GM19023 (cell line): ENCODE measurements around the gene HARS1.
"Not testable (repeated sequence)": the region's sequence is repeated elsewhere in the genome, so short reads cannot be mapped to it uniquely, and the experiment has no call there.

ENCODE experiments used
- ATAC-seq: cut with Tn5 transposase; IDR thresholded peaks from one replicate; pipeline ENCODE4 v1.9.1; 2021; ENCODE audit warnings: mild to moderate bottlenecking, moderate library complexity; ENCODE audit not compliant: unreplicated experiment

HARS1 gene

GRCh38 chr5:140678993-140679392 lies 12.2 kb downstream of the HARS1 start:
- no peak for ATAC-seq

GRCh38 chr5:140677947-140678346 lies 13.2 kb downstream of the HARS1 start:
- peak; percentile 58 for ATAC-seq

DNA sequence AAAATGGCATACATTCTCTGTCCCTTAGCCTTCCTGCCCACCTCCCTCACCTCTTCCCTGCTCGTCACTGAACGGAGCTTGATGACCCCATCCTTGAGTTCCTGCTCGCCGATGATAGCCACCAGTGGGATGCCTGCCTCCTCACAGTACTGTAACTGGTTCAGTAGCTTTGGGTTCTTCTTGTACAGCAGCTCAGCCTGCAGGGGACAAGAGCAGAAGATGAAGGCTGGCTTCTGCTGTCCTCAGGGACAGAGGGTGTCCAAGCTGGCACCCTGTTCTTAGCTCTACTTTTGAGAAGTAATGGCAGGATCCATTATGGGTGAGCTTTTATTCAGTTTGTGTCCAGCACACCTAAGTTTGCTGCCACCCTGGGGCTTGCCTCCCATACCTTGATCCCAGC lies 16.5 kb downstream of the HARS1 start:
- no peak for ATAC-seq

GRCh38 chr5:140674211-140674610 lies 17.0 kb downstream of the HARS1 start:
- no peak for ATAC-seq

- ATAC-seq = no peak
Observed at GRCh38 chr5:140673187-140673976, 17.8 kb downstream of the HARS1 start, which contains the start of gene DND1. Gene DND1, minus strand, starts transcription at chr5:140673576. Its CDS starts 34 bp downstream, at chr5:140673542.

GRCh38 chr5:140672455-140673186 lies 18.5 kb downstream of the HARS1 start:
- no peak for ATAC-seq

DNA sequence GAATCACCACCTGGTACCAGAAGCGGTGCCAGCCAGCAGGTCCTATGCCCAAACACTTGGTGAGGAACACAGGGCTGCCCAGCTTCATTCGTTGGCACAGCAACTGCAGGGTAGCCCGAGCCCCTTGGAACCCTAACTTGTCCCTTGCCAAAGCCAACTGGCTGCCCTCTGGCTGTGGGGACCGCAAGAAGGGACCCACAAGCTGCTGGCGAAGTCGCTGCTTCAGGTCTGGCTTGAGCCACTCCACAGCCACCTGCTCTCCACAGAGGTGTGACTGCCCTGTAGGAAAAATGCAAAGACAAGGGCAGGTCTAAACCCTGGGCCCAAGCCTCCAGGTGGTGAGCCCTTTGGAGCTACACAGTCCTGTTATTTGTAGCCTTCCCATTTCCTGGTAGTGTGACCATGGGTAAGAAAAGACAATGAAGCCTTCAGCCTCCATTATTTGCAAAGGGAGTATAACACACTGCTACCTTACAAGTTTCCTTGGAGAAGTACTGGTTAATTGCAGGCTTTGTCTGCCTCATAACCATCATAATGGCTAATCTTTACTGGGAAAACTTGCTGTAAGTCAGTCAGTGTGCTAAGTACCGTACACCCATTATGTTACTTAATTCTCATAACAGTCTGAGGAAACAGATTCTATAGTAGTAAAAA lies 19.6 kb downstream of the HARS1 start:
- ATAC-seq = no peak

GRCh38 chr5:140671035-140671434 lies 20.1 kb downstream of the HARS1 start:
- not testable (repeated sequence) for ATAC-seq

DNA sequence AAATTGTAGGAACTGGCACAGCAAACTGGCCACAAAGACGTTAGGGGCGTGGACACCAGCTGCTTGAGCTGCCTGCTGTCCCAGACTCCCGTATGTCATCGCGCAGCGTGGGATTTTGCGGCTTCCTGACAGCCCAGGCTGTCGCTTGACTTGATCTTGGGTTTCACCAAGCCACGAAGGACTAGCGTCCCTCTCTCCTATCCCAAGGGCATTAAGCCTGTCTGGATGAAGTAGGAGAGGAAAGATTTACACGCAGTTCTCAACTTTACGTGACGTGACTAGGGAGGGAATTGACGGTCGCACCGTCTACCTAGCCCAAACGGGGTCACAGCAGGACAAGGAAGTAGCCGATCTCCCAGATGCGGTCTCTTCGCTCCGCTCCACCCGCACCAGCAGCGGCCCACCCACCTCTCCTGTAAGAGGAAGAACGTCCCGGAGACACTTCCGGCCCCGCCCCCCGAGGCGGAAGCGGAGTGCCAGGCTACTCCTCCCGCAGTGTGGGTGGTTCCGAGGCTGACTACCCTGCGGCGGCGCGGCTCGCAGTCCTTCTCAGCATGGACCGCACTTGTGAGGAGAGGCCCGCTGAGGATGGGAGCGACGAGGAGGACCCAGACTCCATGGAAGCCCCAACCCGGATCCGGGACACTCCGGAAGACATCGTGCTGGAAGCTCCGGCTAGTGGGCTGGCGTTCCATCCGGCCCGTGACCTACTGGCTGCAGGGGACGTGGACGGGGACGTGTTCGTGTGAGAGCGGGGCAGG lies 26.6 kb downstream of the HARS1 start, which contains the start of gene WDR55:
Gene WDR55, plus strand, starts transcription at position 546 of the 761 bp plus-strand sequence. Its CDS starts 9 bp downstream, at position 555.
- ATAC-seq = peak; percentile 98

- ATAC-seq = no peak
Observed at GRCh38 chr5:140664030-140664358, 27.2 kb downstream of the HARS1 start.

DNA sequence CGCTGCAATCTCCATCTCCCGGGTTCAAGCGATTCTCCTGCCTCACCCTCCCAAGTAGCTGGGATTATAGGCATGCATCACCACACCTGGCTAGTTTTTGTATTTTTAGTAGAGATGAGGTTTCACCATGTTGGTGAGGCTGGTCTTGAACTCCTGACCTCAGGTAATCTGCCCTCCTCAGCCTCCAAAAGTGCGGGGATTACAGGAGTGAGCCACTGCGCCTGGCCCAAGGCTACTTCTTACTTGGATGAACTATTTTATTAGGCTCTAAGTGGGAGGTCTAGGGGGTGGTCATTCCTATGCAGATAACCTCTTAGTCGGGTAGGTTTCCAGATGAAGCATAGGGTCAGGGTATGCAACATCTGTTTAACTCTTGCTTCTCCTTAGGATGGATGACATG lies 30.8 kb downstream of the HARS1 start:
- not testable (repeated sequence) for ATAC-seq

DNA sequence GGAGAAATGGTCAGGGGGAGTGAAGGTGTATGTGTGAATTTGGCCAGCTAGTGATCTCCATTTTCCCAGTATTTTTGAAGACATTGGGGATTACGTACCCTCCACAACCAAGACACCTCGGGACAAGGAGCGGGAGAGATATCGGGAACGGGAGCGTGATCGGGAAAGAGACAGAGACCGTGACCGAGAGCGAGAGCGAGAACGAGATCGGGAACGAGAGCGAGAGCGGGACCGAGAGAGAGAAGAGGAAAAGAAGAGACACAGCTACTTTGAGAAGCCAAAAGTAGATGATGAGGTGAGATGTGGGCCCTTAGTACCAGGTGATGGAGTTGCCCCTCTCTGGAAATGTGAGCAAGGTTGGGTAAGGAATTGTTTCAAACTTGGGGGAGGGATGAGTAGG lies 32.3 kb downstream of the HARS1 start:
- ATAC-seq = no peak

DNA sequence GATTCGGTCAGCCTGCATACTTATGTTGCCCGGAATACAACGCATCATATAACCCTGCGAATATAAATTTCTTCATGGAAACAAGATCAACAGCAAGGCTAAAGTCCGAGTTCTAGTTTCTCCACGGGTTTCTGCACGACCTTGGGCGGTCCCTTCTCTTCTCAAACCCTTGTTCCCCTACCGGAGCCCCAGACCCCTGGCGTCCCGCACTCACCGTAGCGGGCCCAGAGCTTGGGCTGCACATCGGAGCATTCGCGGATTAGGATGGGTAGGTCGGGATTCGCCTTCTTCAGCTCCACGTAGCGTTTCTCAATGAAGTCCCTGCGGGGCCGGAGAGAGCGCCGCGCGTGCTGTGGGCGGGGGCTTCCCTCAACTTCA lies 44.1 kb downstream of the HARS1 start:
- peak; percentile 41 for ATAC-seq

DNA sequence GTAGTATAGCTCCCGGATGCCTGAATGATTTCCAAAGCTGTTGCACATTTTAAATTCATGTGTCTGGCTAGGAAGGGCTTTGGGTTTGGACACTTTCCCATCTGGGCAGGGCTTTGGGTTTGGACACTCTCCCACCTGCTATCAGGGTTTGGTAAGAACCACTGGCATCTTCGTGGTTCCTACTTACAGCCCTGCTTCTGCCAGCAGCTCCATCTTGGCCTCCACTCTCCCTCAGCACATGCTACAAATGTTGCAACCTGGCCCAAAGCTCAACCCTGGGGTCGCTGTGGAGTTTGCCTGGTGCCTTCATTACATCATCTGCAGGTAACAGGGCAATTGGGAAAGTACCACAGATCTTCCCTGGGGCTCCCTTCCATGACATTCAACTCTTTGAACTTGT lies 48.5 kb downstream of the HARS1 start:
- no peak for ATAC-seq

DNA sequence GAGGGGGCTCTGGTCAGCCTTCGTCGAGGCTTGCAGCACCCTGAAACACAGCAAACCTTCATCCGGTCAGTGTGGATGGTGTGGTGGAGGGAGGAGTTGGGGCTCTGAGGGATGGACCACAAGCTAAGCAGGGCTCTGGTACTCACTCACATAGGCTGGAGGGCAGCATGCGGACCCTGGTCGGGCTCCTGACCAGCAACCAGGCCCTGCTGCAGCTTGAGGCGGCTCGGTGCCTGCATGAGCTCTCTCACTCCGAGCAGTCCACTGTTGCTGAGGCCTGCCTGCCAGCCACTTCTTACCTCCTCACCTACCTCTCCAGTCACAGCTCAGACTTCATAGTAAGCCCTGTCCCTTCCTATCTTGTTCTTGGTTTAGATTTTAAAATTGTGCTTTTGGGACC lies 49.5 kb downstream of the HARS1 start:
- ATAC-seq = no peak

DNA sequence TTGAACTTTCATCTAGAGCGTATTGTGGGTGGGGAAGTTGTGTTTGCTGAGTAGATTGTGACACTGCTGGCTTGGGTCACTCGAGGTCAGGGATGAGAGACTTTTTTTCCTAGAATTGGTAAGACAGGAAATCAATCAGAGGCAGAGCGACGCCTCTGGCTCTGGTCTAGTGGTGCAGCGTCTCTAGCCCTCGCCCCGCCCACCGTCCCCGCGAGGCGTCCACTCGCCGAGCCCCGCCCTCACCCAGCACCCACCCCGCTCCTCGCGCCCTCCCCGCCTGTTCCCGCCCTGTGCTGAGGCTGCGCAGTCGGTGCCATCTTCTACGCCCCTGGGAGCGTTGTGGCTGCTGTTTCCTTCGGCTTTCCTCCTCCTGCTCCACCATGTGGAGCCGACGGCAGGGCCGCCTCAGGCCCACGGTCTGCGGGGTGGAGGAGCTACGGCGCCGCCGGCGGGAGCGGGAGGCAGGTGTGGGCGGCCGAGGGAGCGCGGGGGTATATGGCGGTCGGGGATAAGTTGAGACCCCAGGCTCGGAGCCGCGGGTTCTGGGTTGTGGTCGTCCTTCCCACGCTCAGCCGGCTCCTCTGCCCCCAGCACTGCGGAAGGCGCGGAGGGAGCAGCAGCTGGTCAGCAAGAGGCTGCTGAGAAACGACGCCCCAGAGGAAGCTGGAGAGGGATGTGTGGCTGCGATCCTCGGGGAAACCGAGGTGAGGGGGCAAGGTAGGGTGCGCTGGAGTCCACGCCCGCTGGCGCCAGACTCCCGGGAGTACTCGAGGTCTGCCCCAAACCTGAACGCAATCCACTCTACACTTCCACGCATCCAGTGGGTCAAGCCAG lies 51.8 kb downstream of the HARS1 start, which contains the start of gene TMCO6:
Gene TMCO6, plus strand, starts transcription at position 304 of the 834 bp plus-strand sequence. Its CDS starts 77 bp downstream, at position 381.
- peak; percentile 96 for ATAC-seq

- ATAC-seq = not testable (repeated sequence)
Observed at GRCh38 chr5:140638898-140639147, 52.3 kb downstream of the HARS1 start.

DNA sequence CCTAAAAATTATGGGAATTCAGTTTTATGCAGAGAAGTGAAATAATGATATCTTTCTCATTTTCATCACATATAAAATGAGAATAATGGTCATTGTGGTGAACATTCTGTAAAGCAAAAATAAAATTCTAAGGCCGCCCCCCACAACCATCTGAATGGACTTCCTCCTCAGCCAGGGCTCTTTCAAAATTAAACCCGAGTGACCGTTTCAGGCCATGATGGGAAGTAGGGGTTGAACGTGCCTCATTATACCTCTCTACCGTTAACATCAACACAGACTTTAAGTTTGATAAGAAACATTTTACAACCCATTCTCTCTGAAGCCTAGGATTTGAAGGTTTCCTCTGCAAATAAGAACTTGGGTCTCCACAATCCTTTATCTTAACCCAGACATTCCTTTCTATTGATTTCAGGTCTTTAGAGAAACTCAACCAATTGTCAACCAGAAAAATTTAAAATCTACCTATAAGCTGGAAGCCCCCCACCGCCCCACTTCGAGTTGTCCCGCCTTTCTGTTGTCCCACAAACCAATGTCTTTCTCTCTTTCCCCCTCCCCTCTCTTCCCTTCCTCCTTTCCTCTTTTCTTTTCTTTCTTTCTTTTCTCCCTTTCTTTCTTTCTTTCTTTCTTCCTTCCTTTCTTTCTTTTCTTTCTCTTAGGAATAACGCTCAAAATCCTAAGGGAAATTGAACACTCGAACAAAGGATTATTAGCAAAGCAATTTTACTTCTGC lies 53.6 kb downstream of the HARS1 start:
- ATAC-seq = no peak
